GM19324 (cell line): ENCODE results near the gene SDR42E2.
"Not testable (repeated sequence)": the region's sequence is repeated elsewhere in the genome, so short reads cannot be mapped to it uniquely, and the experiment has no call there.

Experiments used
- ATAC-seq: cut with Tn5 transposase; IDR thresholded peaks from one replicate; pipeline ENCODE4 v1.9.1; 2021; ENCODE audit warnings: mild to moderate bottlenecking, moderate library complexity; ENCODE audit not compliant: unreplicated experiment, low FRiP score

Gene SDR42E2

DNA sequence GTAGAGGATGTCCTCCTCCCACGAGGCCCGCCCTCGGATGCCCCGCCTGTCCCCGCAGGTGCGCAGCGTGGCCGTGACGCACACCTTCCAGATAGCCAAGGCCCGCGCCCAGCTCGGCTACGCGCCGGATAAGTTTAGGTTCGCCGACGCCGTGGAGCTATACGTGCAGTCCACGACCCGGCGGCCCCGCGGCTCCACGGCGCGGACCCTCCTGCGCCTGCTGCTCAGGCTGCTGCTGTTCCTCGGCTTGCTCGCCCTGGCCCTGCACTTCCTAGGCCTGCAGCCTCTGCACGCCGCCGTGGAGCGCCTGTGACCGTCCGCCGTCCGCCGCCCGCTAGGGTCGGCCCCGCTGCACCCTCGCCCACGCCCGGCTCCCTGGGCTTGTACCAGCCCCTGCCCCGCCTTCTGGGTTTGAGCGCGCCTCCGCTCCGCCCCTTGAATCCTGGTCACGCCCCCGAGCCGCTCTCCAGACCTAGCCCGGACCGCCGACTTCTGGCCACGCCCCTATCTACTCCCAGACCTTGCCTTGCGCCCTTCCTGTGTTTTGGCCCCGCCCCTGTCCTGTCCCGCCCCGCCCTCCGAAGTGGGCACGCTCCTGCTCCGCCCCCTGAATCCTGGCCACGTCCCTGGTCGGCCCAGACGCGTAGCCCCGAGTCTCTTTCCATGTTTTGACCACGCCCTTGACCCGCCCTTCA is 27.9 kb downstream of the SDR42E2 start:
- peak; percentile 75 for ATAC-seq

DNA sequence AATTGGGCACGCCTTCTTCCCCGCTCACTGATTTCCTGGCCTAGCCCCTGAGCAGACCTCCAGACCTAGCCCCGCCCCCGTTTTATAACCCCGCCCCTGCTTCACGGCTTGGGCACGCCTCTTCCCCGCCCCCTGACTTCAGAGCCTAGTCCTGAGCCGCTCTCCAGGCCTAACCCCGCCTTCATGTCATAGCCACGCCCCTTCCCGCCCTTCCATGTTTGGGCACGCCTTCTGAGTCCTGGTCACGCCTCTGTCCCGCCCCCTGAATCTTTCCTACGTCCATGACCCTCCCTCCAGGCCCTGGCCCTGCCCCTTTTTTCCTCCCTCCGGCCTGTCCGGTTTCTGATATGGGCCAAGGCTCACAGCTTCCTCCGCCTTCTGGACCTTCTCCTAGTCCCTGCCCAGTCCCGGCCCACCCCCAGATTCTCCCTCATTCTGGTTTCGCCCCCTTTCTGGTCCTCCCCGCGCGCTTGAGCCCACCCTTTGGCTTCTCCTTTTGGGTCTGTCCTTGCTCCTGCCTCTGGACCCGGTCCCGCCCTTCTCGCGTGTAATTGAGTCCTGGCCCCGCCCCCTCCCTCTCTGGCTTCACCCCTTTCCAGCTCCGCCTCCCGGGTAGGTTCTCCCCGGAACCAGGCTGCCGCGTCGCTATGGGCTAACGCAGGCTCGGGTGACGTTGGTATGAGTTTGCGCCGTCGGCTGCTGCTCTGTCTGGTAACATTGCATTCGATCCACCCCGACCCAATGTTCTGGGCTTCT is 28.6 kb downstream of the SDR42E2 start:
- ATAC-seq, result peak; percentile 53

DNA sequence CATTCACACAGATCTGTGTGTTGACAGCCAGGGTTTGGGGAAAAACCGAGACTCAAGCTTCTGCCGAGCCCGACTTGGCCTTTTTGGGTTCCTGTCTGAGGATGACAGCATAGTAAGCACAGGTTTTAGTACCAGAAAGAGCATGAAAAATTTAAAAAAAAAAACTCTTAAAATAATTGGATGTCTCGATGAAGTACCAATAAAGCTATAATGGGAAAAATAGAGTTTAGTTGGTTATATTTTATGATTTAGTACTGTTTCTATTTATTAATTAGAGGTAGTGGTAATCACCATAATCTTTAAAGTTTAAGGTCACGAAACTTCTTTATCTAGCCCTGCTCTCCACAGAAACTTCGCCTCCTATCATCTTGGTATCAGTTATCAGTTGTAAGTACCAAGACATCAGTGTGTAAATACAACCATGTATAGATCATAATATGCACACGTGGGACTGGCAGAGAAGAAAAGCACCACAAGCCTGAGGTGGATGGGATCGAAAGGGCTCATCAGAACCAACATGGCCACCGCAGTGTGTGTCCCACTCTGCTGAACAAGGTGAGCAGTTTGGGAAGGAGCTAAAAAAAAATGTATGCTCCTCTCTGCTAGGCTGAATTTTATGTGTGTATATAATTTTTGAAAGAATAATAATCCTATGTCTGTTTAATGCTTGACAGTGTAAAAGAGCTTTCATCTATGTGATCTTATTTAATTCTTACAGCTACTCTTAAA is 29.4 kb downstream of the SDR42E2 start:
- no peak for ATAC-seq

DNA sequence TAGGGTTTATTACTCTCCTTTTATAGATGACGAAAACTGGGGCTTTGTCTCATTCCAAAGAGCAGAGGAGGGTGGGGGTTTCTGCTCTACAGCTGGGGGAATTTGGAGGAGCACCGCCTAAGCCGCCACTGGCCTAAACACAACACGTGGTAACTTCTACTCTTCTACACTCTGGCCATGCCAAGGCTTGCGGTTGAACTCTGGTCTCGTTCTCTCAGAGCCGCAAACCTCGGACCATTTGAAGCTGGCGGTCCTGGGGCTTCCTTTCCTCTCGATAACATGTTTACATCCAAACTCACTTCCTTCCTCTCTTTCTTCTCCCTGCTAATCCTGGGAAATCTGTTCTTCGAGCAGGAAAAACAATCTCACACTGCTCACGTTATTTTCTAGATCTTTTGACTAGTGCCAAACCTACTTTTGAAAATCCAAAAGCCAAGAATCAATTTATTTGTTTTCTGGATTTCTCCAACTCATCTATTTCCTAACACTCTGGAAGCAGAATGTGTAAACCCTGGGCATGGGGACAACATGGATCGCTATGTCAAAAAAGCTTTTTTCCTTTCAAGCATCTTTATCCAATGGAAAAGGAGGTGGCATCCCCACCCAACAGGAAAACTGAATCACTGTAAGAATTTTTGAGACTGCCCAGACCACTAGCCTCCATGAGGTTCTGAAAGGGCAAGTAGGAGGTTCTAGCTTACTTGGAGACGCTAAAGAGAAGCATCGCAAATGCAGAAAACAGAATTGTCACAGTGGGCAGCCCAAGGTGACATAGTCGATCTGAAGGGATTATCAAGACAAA is 30.2 kb downstream of the SDR42E2 start:
- no peak for ATAC-seq

DNA sequence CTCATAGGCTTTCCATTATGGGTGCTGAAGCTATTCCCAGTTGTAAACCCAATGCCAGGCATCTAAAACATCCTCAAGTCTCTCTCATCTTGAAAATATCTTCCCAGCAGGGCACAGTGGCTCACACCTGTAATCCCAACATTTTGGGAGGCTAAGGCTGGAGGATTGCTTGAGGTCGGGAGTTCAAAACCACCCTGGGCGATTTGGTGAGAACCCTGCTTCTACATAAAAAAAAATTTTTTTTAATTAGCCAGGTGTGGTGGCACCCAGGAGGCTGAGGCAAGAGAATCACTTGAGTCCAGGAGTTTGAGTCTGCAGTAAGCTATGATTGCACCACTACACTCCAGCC is 30.7 kb downstream of the SDR42E2 start:
- no peak for ATAC-seq

DNA sequence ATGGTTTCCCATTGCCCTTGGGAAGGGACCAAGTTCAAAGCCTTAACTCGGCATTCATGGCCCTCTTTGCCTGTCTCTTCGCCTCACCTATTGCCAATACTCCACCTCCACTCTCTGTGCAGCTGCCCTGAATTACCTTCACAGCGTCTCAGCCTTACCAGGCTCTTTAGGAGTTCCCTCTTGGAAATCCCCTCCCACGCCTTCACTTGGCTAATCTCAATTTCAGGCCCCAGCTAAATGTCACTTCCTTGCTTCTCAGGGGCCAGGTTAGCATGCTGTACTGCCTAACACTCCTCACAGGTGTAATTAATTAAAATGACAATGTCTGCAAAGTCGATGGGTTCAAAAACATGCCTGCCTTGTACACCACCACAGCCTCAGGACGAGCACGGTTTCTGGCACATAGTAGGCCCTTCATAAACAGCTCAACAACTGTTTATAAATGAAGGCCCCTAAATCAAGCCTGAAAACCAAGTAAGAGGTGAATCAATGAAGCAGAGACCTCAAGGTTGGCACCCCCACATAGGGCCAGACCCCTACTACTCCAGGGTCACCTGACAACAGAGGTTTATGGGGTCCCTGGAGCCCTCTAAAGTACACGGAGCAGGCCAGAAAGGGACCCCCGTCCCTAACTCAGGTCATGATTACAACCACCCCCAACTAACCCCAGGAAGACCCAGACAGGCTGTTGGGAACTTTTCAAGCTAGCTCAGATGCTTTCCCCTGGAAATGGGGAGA is 32.6 kb downstream of the SDR42E2 start:
- no peak for ATAC-seq

DNA sequence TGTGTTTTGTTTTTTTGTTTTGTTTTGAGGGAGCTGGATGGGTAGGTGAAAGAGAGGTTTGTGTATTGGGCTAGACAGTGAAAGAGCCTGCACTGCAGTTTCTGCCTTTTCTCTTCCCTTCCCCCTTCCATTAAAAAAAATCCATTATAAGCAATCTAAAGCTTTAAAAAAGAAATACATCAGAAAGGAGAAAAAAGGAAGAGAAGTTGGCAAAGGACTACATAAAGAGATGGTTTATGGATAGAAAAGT is 33.1 kb downstream of the SDR42E2 start:
- ATAC-seq, result no peak

DNA sequence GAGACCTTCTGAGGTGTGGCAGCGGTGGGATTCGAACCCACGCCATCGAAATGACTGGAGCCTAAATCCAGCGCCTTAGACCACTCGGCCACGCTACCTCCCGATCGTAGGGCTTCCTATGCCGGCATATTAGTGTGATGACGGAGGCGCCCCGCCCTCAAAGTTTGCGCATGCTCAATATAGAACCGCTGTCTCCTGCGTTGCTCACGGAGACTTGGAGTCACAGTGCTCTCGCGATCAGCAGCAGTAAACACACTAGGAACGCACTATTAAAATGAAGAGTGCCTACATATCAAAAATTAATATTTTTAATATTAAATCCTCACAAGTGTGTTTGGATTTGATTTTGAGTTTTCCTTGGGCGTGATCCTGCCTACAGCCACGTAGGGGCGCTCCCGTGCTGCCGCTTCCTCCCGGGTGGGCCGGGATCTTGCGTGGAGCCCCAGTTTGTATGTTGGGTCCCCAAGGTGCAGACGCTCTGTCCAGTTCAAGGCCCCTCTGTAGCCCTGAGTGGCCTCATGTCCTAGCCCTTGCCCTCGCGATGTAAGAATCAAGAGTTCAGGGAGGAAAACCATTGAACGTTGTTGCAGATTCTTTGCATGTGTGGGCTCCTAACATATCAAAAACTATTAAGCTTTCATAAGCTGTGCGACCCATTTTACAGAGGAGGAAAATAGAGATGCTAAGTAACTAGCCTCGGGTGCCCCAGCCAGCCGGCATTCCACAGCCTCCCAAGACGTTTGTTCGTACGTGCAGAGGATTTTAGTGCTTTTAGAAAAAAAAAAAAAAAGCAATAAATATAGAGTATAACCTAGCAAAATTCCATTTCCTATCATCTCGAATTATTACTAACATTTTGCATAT is 33.6 kb downstream of the SDR42E2 start:
- ATAC-seq, result no peak

DNA sequence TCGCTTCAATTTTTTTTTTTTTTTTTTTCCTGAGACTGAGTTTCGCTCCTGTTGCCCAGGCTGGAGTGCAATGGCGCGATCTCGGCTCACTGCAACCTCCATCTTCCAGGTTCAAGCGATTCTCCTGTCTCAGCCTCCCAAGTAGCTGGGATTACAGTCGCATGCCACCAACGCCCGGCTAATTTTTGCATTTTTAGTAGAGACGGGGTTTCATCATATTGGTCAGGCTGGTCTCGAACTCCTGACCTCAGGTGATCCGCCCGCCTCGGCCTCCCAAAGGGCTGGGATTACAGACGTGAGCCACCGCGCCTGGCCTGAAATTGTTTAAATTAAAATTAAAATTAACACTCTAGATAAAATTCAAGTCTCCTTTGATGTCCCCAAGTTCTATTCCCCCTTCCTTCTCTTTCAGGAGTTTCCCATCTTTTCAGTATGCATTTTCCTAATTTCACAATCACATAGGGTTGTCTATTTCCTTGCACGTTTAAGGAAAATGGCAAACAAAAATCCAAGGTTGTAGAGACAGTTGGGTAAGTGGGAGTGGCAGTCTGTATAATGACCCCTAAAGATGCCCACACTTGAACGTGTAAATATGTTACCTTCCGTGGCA is 34.4 kb downstream of the SDR42E2 start:
- not testable (repeated sequence) for ATAC-seq

DNA sequence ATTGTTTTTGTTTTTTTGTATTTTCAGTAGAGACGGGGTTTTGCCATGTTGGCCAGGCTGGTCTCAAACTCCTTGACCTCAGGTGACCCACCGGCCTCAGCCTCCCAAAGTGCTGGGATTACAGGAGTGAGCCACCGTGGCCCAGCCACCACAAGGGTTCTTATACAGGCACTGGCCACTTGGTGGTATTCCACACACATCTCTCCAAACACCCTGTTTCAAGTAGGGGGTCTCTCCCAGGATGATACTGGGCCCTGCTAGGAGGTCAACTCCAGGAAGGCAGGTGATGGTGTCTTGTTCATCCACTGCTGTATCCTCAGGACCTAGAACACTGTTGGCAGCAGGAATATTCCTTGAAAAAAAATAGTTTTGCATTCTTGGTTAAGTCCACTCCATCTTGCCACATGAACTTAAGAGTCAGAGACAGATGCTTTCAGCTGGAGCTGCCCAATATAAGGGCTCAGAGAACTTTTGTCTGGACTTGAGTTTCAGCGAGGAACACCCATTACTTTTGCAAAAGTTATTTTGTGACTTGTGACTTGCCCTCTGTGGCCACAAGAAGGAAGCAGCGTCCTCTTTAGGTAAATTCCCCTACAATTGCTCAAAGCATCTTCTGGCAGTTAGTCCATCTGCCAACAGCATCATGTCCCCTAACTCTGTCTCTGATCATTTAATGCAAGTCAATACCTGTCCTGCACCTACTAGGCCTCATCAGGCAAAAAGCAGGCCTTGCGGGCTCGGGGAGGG is 36.4 kb downstream of the SDR42E2 start:
- no peak for ATAC-seq

DNA sequence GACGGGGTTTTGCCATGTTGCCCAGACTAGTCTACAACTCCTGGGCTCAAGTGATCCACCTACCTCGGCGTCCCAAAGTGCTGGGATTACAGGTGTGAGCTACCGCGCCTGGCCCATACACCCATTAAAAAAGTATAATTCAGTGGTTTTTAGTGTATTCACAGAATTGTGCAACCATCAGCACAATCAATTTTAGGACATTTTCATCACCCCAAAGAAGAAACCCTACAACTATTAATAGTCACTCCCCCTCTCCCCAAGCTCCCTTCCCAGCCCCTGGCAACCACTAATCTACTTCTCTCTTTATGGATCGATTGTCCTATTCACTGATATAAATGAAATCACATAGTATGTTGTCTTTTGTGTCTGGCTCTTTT is 39.9 kb downstream of the SDR42E2 start:
- ATAC-seq, result no peak

DNA sequence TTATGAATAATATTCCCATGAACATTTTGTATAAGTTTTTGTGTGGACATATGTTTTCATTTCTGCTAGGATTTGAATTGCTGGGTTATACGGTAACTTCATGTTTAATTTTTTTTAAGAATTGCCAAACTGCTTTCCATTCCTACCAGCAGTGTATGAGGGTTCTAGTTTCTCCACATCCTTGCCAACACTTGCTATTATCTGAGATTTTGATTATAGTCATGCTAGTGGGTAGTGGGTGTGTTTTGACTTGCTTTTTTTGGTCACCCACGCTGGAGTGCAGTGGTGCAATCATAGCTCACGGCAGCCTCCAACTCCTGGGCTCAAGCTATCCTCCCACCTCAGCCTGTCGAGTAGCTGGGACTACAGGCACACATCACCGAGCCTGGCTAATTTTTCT is 40.8 kb downstream of the SDR42E2 start:
- ATAC-seq, result no peak

DNA sequence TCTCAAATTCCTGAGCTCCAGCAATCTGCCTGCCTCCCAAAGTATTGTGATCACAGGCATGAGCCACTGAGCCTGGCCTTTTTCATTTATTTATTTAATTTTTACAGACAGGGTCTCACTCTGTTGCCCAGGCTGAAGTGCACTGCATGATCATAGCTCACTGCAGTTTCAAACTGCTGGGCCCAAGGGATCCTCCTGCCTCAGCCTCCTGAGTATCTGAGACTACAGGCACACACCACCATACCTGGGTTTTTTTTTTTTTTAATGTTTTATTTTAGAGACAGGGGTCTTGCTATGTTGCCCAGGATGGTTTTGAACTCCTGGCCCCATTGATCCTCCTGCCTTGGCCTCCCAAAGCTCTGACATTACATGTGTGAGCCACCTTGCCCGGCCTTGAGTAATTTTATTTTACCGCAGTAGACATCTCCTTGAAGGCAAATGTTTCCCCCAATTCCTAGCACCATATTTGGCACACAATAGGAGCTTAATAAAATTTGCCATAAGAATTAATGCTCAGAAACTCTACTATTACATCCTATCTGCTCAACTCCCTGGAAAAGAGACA is 41.9 kb downstream of the SDR42E2 start:
- no peak for ATAC-seq

DNA sequence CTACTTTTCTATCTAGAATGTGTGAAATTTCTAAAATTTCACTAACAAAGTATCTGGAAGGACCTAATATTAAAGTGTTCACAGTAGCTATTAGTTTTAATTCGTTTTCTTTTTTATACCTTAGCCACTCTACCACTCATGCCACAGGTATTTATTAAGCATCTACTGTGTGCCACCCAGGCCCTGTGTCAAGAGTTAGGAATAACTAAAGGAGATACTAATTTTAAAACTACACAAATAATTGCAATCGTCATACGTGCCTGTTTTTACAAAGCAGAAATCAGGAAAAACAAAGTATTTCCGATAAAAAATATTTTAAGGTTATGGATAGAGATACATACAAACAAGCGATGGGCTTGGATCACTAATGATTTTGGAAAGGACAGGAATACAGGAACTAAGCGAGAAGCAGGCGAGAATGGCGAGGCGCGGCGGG is 43.3 kb downstream of the SDR42E2 start:
- no peak for ATAC-seq

DNA sequence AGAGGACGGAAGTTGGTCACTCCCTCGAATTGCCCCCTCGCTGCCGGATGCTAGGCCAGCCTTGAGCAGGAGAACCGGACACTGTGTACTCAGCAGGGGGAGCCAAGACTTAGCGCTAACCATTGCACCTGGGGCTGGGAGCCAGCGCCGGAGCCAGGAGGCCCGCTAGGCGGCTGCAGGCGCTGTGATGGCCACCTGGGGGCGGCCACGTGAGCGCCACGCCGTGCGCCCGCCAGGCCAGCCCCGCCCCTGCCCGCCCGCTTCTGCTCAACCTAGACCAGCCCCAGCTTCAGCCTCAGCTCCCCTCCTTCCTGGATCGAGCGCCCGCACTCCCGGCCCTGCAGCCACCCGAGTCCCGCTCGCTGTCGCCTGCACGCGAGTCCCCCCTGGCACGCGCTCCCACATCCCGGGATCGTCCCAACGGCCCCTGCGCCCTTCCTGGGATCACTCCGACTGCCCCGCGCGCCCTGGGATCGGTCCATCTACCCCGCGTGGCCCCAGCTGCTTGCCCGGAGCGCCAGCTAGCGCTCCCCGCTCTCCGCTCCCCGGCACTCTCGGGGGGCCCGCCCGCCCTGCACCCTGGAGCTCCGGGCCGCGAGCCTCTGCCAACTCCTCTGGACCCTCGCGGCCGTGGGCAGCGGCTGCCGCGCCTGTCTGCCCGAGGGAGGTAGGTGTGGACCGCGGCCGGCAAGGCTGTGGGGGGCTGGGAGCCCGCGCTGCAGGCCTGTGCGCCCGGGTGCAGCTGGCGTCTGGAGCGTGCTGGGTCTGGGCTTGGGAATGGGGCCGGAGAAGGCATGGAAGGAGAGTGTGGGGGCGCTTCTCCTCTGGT is 43.9 kb downstream of the SDR42E2 start, which contains the start of gene EEF2K:
EEF2K (plus strand) TSS at position 266 of the 829 bp plus-strand sequence. CDS start 19,452 bp downstream, outside the sequence.
- peak; percentile 86 for ATAC-seq

DNA sequence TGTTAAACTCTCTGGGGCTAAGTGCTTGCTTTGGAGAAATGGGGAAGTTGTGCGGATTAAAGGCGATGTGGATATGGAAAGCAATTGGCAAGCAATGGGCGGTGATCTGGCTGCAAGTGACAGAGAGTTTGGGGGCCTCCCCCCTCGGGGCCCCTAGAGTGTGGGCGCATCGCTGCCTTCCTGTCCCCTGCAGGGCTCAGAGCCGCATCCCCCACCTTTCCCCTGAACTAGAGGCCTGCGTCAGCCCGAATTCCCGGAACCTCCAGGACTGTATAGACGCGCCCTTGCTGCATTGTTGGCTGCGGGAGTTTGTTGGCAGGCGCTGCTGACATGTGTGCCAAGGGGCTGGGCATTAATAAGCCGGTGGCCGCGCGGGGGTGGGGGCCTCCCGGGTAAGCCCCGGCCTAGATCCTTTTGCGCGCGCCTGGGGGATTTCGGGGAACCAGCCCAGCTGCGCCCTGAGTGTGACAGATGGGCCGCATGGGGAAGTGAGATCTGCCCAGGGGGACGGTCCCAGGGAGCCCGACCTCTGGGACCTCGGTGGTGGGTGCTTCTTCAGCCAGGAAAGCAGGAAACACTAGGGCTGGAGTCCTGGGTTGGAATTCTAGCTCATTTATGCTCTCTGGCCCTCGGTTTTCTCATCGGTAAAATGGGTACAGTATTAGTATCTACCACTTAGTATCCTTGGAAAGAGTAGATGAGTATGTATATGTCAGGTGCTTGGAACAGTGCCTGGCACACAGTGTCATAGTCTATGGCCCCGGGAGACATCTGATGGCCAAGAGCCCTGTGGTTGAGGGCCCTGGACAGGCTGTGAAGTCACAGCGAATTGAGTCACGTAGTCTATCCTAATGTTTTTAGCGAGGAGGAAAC is 44.8 kb downstream of the SDR42E2 start:
- peak; percentile 37 for ATAC-seq
